Progenitor cell of endocrine pancreas (in vitro differentiated cells): ENCODE data around the gene TBC1D10B. TPM values are rescaled to one million over a fixed set of nuclear protein-coding genes. Genes with fewer than 3 reads are reported as not detected.
A peak's percentile ranks its signal among the peaks of the same experiment; 100 is the strongest.

Experiments used
- DNase-seq: peaks from one replicate; pipeline ENCODE4 v3.0.0; 2021; ENCODE audit warnings: low spot score; ENCODE audit not compliant: unreplicated experiment
- H3K27ac Mint-ChIP-seq: 2 replicates; pipeline ENCODE4 v1.8.0; 2021; ENCODE audit warnings: mild to moderate bottlenecking, moderate library complexity, mixed read lengths
- H3K27me3 Mint-ChIP-seq: 2 replicates; pipeline ENCODE4 v1.8.0; 2021; ENCODE audit warnings: mixed read lengths
- H3K36me3 Mint-ChIP-seq: 2 replicates; pipeline ENCODE4 v1.8.0; 2022; ENCODE audit warnings: mixed read lengths; ENCODE audit not compliant: insufficient read depth
- H3K4me1 Mint-ChIP-seq: 2 replicates; pipeline ENCODE4 v1.8.0; 2021; ENCODE audit warnings: low read depth, mixed read lengths
- H3K4me3 Mint-ChIP-seq: 2 replicates; pipeline ENCODE4 v1.8.0; 2021; ENCODE audit warnings: low read depth, mild to moderate bottlenecking, moderate library complexity, mixed read lengths
- H3K9me3 Mint-ChIP-seq: 2 replicates; pipeline ENCODE4 v1.8.0; 2021; ENCODE audit warnings: low read depth, mixed read lengths
- long read RNA-seq: library from polyadenylated mRNA; unstranded; transcript quantifications from one replicate; pipeline ENCODE4 v2.0.0, GENCODE V29; 2020
- total RNA-seq: library from RNA; stranded (reverse); gene quantifications from 2 replicates; pipeline ENCODE4 v1.2.1, GENCODE V29; 2021
- TF ChIP-seq, protein P1 (sequence below): fragments of 200-600 bp; sonication (generic); IDR thresholded peaks from one replicate; pipeline ENCODE4 v1.5.0; 2021; ENCODE audit warnings: antibody characterized with exemption, mild to moderate bottlenecking; ENCODE audit not compliant: unreplicated experiment

TBC1D10B gene, protein sequence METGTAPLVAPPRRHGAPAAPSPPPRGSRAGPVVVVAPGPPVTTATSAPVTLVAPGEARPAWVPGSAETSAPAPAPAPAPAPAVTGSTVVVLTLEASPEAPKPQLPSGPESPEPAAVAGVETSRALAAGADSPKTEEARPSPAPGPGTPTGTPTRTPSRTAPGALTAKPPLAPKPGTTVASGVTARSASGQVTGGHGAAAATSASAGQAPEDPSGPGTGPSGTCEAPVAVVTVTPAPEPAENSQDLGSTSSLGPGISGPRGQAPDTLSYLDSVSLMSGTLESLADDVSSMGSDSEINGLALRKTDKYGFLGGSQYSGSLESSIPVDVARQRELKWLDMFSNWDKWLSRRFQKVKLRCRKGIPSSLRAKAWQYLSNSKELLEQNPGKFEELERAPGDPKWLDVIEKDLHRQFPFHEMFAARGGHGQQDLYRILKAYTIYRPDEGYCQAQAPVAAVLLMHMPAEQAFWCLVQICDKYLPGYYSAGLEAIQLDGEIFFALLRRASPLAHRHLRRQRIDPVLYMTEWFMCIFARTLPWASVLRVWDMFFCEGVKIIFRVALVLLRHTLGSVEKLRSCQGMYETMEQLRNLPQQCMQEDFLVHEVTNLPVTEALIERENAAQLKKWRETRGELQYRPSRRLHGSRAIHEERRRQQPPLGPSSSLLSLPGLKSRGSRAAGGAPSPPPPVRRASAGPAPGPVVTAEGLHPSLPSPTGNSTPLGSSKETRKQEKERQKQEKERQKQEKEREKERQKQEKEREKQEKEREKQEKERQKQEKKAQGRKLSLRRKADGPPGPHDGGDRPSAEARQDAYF
- 51.0 and 51.8 TPM in 2 replicates for total RNA-seq
- long read RNA-seq, partial matches to known transcripts, result 0 of 1 reads
- long read RNA-seq, other reads (novel, unspliced or antisense), result 1 of 1 reads

DNA sequence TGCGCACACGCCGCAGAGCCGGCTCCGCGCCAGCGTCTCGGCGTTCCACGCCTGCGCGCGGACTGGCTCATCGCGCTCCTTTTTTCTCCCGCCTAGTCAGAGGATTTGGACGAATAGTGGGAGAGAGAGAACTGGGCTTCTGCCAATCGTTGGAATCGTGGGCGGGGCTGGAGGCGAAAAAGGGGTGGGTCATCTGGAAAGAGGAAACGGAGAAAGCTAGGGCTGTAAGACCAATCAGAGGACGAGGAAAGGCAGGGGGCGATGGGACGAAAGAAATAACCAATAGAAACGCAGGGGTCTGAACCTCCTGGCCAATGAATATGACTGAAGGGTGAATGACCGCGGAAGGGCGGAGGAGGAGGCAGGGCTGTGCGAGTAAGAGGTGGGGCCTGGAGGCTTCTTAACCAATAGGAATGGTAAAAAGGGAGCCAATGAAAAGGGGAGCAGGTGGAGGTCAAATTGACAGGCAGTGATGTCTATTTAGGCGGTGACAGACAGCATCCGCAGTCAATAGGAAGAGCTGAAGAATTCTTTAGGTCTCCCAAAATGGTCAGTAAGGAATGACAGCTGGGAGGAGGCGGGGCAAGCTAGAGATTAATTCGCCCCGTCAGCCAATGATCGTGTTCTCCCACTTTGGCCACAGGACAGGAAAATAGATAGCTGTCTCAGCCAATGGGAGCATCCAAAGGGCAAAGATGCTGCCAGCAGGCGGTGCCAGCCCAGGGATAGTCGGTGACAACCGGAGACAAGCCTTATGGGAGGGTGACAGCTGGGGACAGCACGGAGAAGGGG, at the start of gene TBC1D10B:
Gene TBC1D10B, minus strand, starts transcription at position 39 of the 792 bp plus-strand sequence. CDS start 311 bp downstream, outside the sequence.
- H3K4me1 Mint-ChIP-seq, result peaks cover 38% of the 10 kb centered on the region
- H3K9me3 Mint-ChIP-seq, result no peaks in the 10 kb centered on the region
- TF ChIP-seq, protein P1, sequence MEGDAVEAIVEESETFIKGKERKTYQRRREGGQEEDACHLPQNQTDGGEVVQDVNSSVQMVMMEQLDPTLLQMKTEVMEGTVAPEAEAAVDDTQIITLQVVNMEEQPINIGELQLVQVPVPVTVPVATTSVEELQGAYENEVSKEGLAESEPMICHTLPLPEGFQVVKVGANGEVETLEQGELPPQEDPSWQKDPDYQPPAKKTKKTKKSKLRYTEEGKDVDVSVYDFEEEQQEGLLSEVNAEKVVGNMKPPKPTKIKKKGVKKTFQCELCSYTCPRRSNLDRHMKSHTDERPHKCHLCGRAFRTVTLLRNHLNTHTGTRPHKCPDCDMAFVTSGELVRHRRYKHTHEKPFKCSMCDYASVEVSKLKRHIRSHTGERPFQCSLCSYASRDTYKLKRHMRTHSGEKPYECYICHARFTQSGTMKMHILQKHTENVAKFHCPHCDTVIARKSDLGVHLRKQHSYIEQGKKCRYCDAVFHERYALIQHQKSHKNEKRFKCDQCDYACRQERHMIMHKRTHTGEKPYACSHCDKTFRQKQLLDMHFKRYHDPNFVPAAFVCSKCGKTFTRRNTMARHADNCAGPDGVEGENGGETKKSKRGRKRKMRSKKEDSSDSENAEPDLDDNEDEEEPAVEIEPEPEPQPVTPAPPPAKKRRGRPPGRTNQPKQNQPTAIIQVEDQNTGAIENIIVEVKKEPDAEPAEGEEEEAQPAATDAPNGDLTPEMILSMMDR, result no peak
- H3K27ac Mint-ChIP-seq, result peak within 1 kb of the TSS; percentile 99
- no peaks in the 10 kb centered on the region for H3K27me3 Mint-ChIP-seq
- H3K4me3 Mint-ChIP-seq, result peak within 1 kb of the TSS; percentile 82
- peak; percentile 98 for DNase-seq
- H3K36me3 Mint-ChIP-seq, result no peaks in the 10 kb centered on the region

DNA sequence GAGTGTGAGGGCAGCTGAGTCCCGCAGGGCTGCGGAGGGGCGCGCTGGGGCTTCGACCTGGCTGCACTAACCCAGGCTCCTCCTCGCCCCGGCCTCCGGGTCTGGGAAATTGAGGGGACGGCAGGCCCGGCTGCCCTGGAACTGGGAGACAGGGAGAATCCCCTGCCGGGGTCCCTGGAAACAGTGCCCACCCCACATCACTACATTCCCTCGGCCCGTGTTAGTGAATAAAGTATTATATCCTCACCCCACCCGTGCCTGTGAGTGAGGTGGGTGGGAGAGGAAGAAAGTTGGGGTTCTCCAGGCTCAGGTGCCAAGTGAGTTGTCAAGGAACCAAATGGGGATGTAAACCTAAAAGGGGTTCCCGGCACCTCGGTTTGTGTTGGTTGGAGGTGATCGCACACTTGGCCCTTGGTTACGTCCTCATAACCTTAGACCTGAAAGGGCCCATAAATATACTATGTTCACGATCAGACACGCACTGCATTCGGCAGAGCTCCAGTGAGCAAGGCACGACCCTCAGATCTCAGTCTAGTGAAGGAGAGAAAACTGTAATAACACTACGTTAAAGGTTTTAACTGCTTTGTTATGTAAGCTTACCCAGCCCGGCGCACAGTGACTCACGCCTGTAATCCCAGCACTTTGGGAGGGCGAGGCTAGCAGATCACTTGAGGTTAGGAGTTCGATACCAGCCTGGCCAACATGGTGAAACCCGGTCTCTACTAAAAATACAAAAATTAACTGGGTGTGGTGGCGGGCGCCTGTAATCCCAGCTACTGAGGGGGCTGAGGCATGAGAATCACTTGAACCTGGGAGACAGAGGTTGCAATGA, 48.3 kb upstream of the TBC1D10B start:
- Mint-ChIP-seq H3K27ac (peak overlapping the region; percentile 80), H3K27me3 (no peaks in the 10 kb centered on the region)

DNA sequence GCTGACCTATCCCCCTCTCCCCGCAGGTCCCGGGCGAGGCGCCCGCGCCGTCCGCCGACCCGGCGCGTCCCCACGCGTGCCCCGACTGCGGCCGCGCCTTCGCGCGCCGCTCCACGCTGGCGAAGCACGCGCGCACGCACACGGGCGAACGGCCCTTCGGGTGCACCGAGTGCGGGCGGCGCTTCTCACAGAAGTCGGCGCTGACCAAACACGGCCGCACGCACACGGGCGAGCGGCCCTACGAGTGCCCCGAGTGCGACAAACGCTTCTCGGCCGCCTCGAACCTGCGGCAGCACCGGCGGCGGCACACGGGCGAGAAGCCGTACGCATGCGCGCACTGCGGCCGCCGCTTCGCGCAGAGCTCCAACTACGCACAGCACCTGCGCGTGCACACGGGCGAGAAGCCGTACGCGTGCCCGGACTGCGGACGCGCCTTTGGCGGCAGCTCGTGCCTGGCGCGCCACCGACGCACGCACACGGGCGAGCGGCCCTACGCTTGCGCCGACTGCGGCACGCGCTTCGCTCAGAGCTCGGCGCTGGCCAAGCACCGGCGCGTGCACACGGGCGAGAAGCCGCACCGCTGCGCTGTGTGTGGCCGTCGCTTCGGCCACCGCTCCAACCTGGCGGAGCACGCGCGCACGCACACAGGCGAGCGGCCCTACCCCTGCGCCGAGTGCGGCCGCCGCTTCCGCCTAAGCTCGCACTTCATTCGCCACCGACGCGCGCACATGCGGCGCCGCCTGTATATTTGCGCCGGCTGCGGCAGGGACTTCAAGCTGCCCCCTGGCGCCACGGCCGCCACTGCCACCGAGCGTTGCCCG, 47.4 kb upstream of the TBC1D10B start:
- Mint-ChIP-seq H3K9me3 (no peaks in the 10 kb centered on the region), H3K36me3 (peaks cover 21% of the 10 kb centered on the region), H3K4me3 (peak overlapping the region; percentile 55), H3K27ac (no peak overlapping the region), H3K4me1 (no peaks in the 10 kb centered on the region), H3K27me3 (no peaks in the 10 kb centered on the region)
- DNase-seq, result peak; percentile 80
- TF ChIP-seq, protein P1, result peak; percentile 41

More for the DNA sequence above, 48.3 kb upstream of the TBC1D10B start:
- DNase-seq, result no peak
- Mint-ChIP-seq H3K4me3 (peak overlapping the region; percentile 55), H3K9me3 (no peaks in the 10 kb centered on the region), H3K4me1 (no peaks in the 10 kb centered on the region), H3K36me3 (peaks cover 20% of the 10 kb centered on the region)
- TF ChIP-seq, protein P1, result no peak

GRCh38 chr16:30416624-30417528, 46.6 kb upstream of the TBC1D10B start:
- H3K4me1 Mint-ChIP-seq, result no peaks in the 10 kb centered on the region
- no peak for DNase-seq
- H3K4me3 Mint-ChIP-seq, result peak overlapping the region; percentile 53
- no peak overlapping the region for H3K27ac Mint-ChIP-seq
- TF ChIP-seq, protein P1, result no peak
- H3K9me3 Mint-ChIP-seq, result no peaks in the 10 kb centered on the region
- H3K36me3 Mint-ChIP-seq, result peaks cover 22% of the 10 kb centered on the region
- H3K27me3 Mint-ChIP-seq, result no peaks in the 10 kb centered on the region
